ENCODE measurements around the gene PRPH.

Gene PRPH

GRCh38 chr12:49325606-49326005, 30.7 kb downstream of the PRPH start:
- 97% methylated on average over 6 of the region's 6 CpGs for WGBS (ENCODE audit: insufficient coverage)
- POLR2A ChIA-PET = no interaction called here
- H3K9me3 ChIP-seq (ENCODE audit: control extremely low read depth in 1 of 5, control insufficient read depth in 4 of 5, insufficient read depth in 2 of 5, low read depth in 1 of 5, low read length in 4 of 5) = no peaks in the 10 kb centered on the region

GRCh38 chr12:49327368-49327767, 32.4 kb downstream of the PRPH start:
- peaks cover 10 to 51% (median 33%) of the 10 kb centered on the region in 4 experiments for H3K36me3 ChIP-seq (ENCODE audit: control insufficient read depth in 4 of 4, insufficient read depth in 4 of 4, low read length in 3 of 4)
- H3K27me3 ChIP-seq (replicated peaks in 2 of 5; ENCODE audit: control insufficient read depth in 4 of 5, insufficient read depth in 5 of 5, low read length in 4 of 5) = peaks cover 0 to 22% (median 8%) of the 10 kb centered on the region in 5 experiments
- H3K4me1 ChIP-seq (ENCODE audit: control extremely low read depth in 1 of 4, control insufficient read depth in 4 of 4, insufficient read depth in 4 of 4, low read length in 3 of 4) = peaks cover 5 to 13% (median 12%) of the 10 kb centered on the region in 4 experiments
- H3K27ac ChIP-seq (ENCODE audit: insufficient read depth in 1 of 2, low read depth in 1 of 2, low read length in 2 of 2, poor library complexity in 1 of 2, severe bottlenecking in 2 of 2) = no peak overlapping the region
- no peak for DNase-seq
- no peaks in the 10 kb centered on the region for H3K9me3 ChIP-seq (ENCODE audit: control extremely low read depth in 1 of 5, control insufficient read depth in 4 of 5, insufficient read depth in 2 of 5, low read depth in 1 of 5, low read length in 4 of 5)
- ChIA-PET POLR2A (no interaction called here), CTCF (interaction anchor here (2.3 kb wide), 1 partner anchor 15 kb away, joined by 16 read pairs; no protein-coding TSS in a partner anchor)
- H3K4me3 ChIP-seq (ENCODE audit: control insufficient read depth in 1 of 7, extremely low read depth in 1 of 7, insufficient read depth in 4 of 7, low read depth in 2 of 7, low read length in 6 of 7) = no peak overlapping the region

More at GRCh38 chr12:49325606-49326005, 30.7 kb downstream of the PRPH start:
- Histone ChIP-seq H3K27ac (ENCODE audit: insufficient read depth in 1 of 2, low read depth in 1 of 2, low read length in 2 of 2, poor library complexity in 1 of 2, severe bottlenecking in 2 of 2) (no peak overlapping the region), H3K36me3 (ENCODE audit: control insufficient read depth in 4 of 4, insufficient read depth in 4 of 4, low read length in 3 of 4) (peaks cover 7 to 43% (median 28%) of the 10 kb centered on the region in 4 experiments), H3K4me1 (ENCODE audit: control extremely low read depth in 1 of 4, control insufficient read depth in 4 of 4, insufficient read depth in 4 of 4, low read length in 3 of 4) (peaks cover 5 to 20% (median 17%) of the 10 kb centered on the region in 4 experiments), H3K4me3 (ENCODE audit: control insufficient read depth in 1 of 7, extremely low read depth in 1 of 7, insufficient read depth in 4 of 7, low read depth in 2 of 7, low read length in 6 of 7) (no peak overlapping the region), H3K27me3 (replicated peaks in 2 of 5; ENCODE audit: control insufficient read depth in 4 of 5, insufficient read depth in 5 of 5, low read length in 4 of 5) (peaks cover 0 to 5% (median 0%) of the 10 kb centered on the region in 5 experiments)
- CTCF ChIA-PET = interaction anchor here (0.7 to 2.3 kb wide), 5 partner anchors 10 to 24 kb away, joined by 3 to 16 read pairs (median 3); partner anchors contain the start of gene C1QL4
- no peak for DNase-seq

- POLR2A ChIA-PET = interaction anchor here (0.6 kb wide), 1 partner anchor 214 kb away, joined by 4 read pairs; no protein-coding TSS in a partner anchor
Measured at GRCh38 chr12:49327887-49328286, 32.9 kb downstream of the PRPH start.

GRCh38 chr12:49328816-49329215, 33.9 kb downstream of the PRPH start:
- H3K27ac ChIP-seq (ENCODE audit: insufficient read depth in 1 of 2, low read depth in 1 of 2, low read length in 2 of 2, poor library complexity in 1 of 2, severe bottlenecking in 2 of 2) = no peak overlapping the region
- ChIA-PET CTCF (interaction anchor here (0.7 to 11.9 kb wide), 3 partner anchors 13 to 35 kb away, joined by 3 to 172 read pairs (median 46); partner anchors contain the start of genes DNAJC22 and PRPH), POLR2A (no interaction called here)
- no peak for DNase-seq
- no peaks in the 10 kb centered on the region for H3K9me3 ChIP-seq (ENCODE audit: control extremely low read depth in 1 of 5, control insufficient read depth in 4 of 5, insufficient read depth in 2 of 5, low read depth in 1 of 5, low read length in 4 of 5)
- peaks cover 1 to 11% (median 5%) of the 10 kb centered on the region in 4 experiments for H3K4me1 ChIP-seq (ENCODE audit: control extremely low read depth in 1 of 4, control insufficient read depth in 4 of 4, insufficient read depth in 4 of 4, low read length in 3 of 4)
- WGBS (ENCODE audit: insufficient coverage) = 100% methylated on average over 8 of the region's 12 CpGs
- H3K36me3 ChIP-seq (ENCODE audit: control insufficient read depth in 4 of 4, insufficient read depth in 4 of 4, low read length in 3 of 4) = peaks cover 10 to 51% (median 33%) of the 10 kb centered on the region in 4 experiments
- no peak overlapping the region for H3K4me3 ChIP-seq (ENCODE audit: control insufficient read depth in 1 of 7, extremely low read depth in 1 of 7, insufficient read depth in 4 of 7, low read depth in 2 of 7, low read length in 6 of 7)
- peaks cover 0 to 37% (median 15%) of the 10 kb centered on the region in 5 experiments for H3K27me3 ChIP-seq (replicated peaks in 2 of 5; ENCODE audit: control insufficient read depth in 4 of 5, insufficient read depth in 5 of 5, low read length in 4 of 5)

More at GRCh38 chr12:49327887-49328286, 32.9 kb downstream of the PRPH start:
- H3K9me3 ChIP-seq (ENCODE audit: control extremely low read depth in 1 of 5, control insufficient read depth in 4 of 5, insufficient read depth in 2 of 5, low read depth in 1 of 5, low read length in 4 of 5) = no peaks in the 10 kb centered on the region
- DNase-seq = no peak
- WGBS (ENCODE audit: insufficient coverage) = 100% methylated on average over 2 of the region's 2 CpGs
- H3K27ac ChIP-seq (ENCODE audit: insufficient read depth in 1 of 2, low read depth in 1 of 2, low read length in 2 of 2, poor library complexity in 1 of 2, severe bottlenecking in 2 of 2) = no peak overlapping the region
- CTCF ChIA-PET = interaction anchor here (4.9 kb wide), 1 partner anchor 14 kb away, joined by 46 read pairs; no protein-coding TSS in a partner anchor
- H3K4me1 ChIP-seq (ENCODE audit: control extremely low read depth in 1 of 4, control insufficient read depth in 4 of 4, insufficient read depth in 4 of 4, low read length in 3 of 4) = peaks cover 5 to 12% (median 10%) of the 10 kb centered on the region in 4 experiments
- H3K27me3 ChIP-seq (replicated peaks in 2 of 5; ENCODE audit: control insufficient read depth in 4 of 5, insufficient read depth in 5 of 5, low read length in 4 of 5) = peaks cover 0 to 27% (median 11%) of the 10 kb centered on the region in 5 experiments
- H3K4me3 ChIP-seq (ENCODE audit: control insufficient read depth in 1 of 7, extremely low read depth in 1 of 7, insufficient read depth in 4 of 7, low read depth in 2 of 7, low read length in 6 of 7) = no peak overlapping the region
- peaks cover 10 to 51% (median 33%) of the 10 kb centered on the region in 4 experiments for H3K36me3 ChIP-seq (ENCODE audit: control insufficient read depth in 4 of 4, insufficient read depth in 4 of 4, low read length in 3 of 4)

- H3K27me3 ChIP-seq (replicated peaks in 2 of 5; ENCODE audit: control insufficient read depth in 4 of 5, insufficient read depth in 5 of 5, low read length in 4 of 5) = peaks cover 0 to 50% (median 23%) of the 10 kb centered on the region in 5 experiments
- H3K9me3 ChIP-seq (ENCODE audit: control extremely low read depth in 1 of 5, control insufficient read depth in 4 of 5, insufficient read depth in 2 of 5, low read depth in 1 of 5, low read length in 4 of 5) = no peaks in the 10 kb centered on the region
- no peak overlapping the region for H3K4me3 ChIP-seq (ENCODE audit: control insufficient read depth in 1 of 7, extremely low read depth in 1 of 7, insufficient read depth in 4 of 7, low read depth in 2 of 7, low read length in 6 of 7)
- POLR2A ChIA-PET = no interaction called here
- no peak for DNase-seq
- 100% methylated on average over 6 of the region's 7 CpGs for WGBS (ENCODE audit: insufficient coverage)
- H3K27ac ChIP-seq (ENCODE audit: insufficient read depth in 1 of 2, low read depth in 1 of 2, low read length in 2 of 2, poor library complexity in 1 of 2, severe bottlenecking in 2 of 2) = no peak overlapping the region
- peaks cover 10 to 51% (median 33%) of the 10 kb centered on the region in 4 experiments for H3K36me3 ChIP-seq (ENCODE audit: control insufficient read depth in 4 of 4, insufficient read depth in 4 of 4, low read length in 3 of 4)
- CTCF ChIA-PET = interaction anchor here (0.6 to 11.9 kb wide), 8 partner anchors 8 to 187 kb away, joined by 3 to 172 read pairs (median 19); partner anchors contain the start of genes DNAJC22, PRPH and TROAP
- H3K4me1 ChIP-seq (ENCODE audit: control extremely low read depth in 1 of 4, control insufficient read depth in 4 of 4, insufficient read depth in 4 of 4, low read length in 3 of 4) = peaks cover 0 to 8% (median 1%) of the 10 kb centered on the region in 4 experiments
Measured at GRCh38 chr12:49330032-49330619, 35.2 kb downstream of the PRPH start.

GRCh38 chr12:49330631-49331379, 35.9 kb downstream of the PRPH start:
- peaks cover 0 to 57% (median 25%) of the 10 kb centered on the region in 5 experiments for H3K27me3 ChIP-seq (replicated peaks in 2 of 5; ENCODE audit: control insufficient read depth in 4 of 5, insufficient read depth in 5 of 5, low read length in 4 of 5)
- H3K36me3 ChIP-seq (ENCODE audit: control insufficient read depth in 4 of 4, insufficient read depth in 4 of 4, low read length in 3 of 4) = peaks cover 8 to 45% (median 32%) of the 10 kb centered on the region in 4 experiments
- ChIA-PET POLR2A (no interaction called here), CTCF (interaction anchor here (0.6 to 11.9 kb wide), 19 partner anchors 8 to 382 kb away, joined by 3 to 172 read pairs (median 7); partner anchors contain the start of genes DNAJC22, PRPH, SPATS2 and TROAP)
- DNase-seq = no peak
- WGBS (ENCODE audit: insufficient coverage) = 90% methylated on average over 12 of the region's 14 CpGs
- no peak overlapping the region for H3K4me3 ChIP-seq (ENCODE audit: control insufficient read depth in 1 of 7, extremely low read depth in 1 of 7, insufficient read depth in 4 of 7, low read depth in 2 of 7, low read length in 6 of 7)
- no peak overlapping the region for H3K27ac ChIP-seq (ENCODE audit: insufficient read depth in 1 of 2, low read depth in 1 of 2, low read length in 2 of 2, poor library complexity in 1 of 2, severe bottlenecking in 2 of 2)
- H3K9me3 ChIP-seq (ENCODE audit: control extremely low read depth in 1 of 5, control insufficient read depth in 4 of 5, insufficient read depth in 2 of 5, low read depth in 1 of 5, low read length in 4 of 5) = no peaks in the 10 kb centered on the region
- H3K4me1 ChIP-seq (ENCODE audit: control extremely low read depth in 1 of 4, control insufficient read depth in 4 of 4, insufficient read depth in 4 of 4, low read length in 3 of 4) = peaks cover 0 to 8% (median 1%) of the 10 kb centered on the region in 4 experiments
